GM21360 (cell line): ENCODE results near the gene SSBP3.
"Not testable (repeated sequence)": the region's sequence is repeated elsewhere in the genome, so short reads cannot be mapped to it uniquely, and the experiment has no call there.

Experiments
- ATAC-seq: cut with Tn5 transposase; IDR thresholded peaks from one replicate; pipeline ENCODE4 v1.9.1; 2021; ENCODE audit warnings: mild to moderate bottlenecking, moderate library complexity; ENCODE audit not compliant: unreplicated experiment

SSBP3 gene

GRCh38 chr1:54406339-54407153 lies at the start of gene SSBP3:
Gene SSBP3 (minus strand): TSS chr1:54406394.
- ATAC-seq, result peak; percentile 77

GRCh38 chr1:54453509-54453908 lies 47.3 kb upstream of the SSBP3 start:
- no peak for ATAC-seq

GRCh38 chr1:54453022-54453421 lies 46.8 kb upstream of the SSBP3 start:
- no peak for ATAC-seq

- ATAC-seq, result not testable (repeated sequence)
Observed at GRCh38 chr1:54449431-54449830, 43.2 kb upstream of the SSBP3 start.

GRCh38 chr1:54448801-54449200 lies 42.6 kb upstream of the SSBP3 start:
- not testable (repeated sequence) for ATAC-seq

GRCh38 chr1:54447081-54447480 lies 40.9 kb upstream of the SSBP3 start:
- not testable (repeated sequence) for ATAC-seq

GRCh38 chr1:54442185-54442584 lies 36.0 kb upstream of the SSBP3 start:
- ATAC-seq, result no peak

- no peak for ATAC-seq
Observed at GRCh38 chr1:54439550-54440223, 33.5 kb upstream of the SSBP3 start.

- no peak for ATAC-seq
Observed at GRCh38 chr1:54437783-54438182, 31.6 kb upstream of the SSBP3 start.

- ATAC-seq, result no peak
Observed at GRCh38 chr1:54436826-54437225, 30.6 kb upstream of the SSBP3 start.

- no peak for ATAC-seq
Observed at GRCh38 chr1:54429838-54430237, 23.6 kb upstream of the SSBP3 start.

- ATAC-seq, result no peak
Observed at GRCh38 chr1:54428837-54429518, 22.8 kb upstream of the SSBP3 start.

GRCh38 chr1:54425152-54425584 lies 19.0 kb upstream of the SSBP3 start:
- no peak for ATAC-seq

GRCh38 chr1:54424398-54424797 lies 18.2 kb upstream of the SSBP3 start:
- ATAC-seq, result no peak

GRCh38 chr1:54421101-54421504 lies 14.9 kb upstream of the SSBP3 start:
- no peak for ATAC-seq

GRCh38 chr1:54418598-54418997 lies 12.4 kb upstream of the SSBP3 start:
- ATAC-seq, result not testable (repeated sequence)

GRCh38 chr1:54417123-54417522 lies 10.9 kb upstream of the SSBP3 start:
- ATAC-seq, result no peak

GRCh38 chr1:54416435-54416834 lies 10.2 kb upstream of the SSBP3 start:
- ATAC-seq, result no peak

- ATAC-seq, result no peak
Observed at GRCh38 chr1:54415991-54416390, 9.8 kb upstream of the SSBP3 start.

GRCh38 chr1:54415533-54415932 lies 9.3 kb upstream of the SSBP3 start:
- ATAC-seq, result no peak

GRCh38 chr1:54413732-54414131 lies 7.5 kb upstream of the SSBP3 start:
- ATAC-seq, result no peak

- no peak for ATAC-seq
Observed at GRCh38 chr1:54413295-54413694, 7.1 kb upstream of the SSBP3 start.
